GM18951 (cell line): ENCODE measurements around the gene ZFYVE9.

ENCODE experiments used
- POLR2A ChIP-seq: IDR thresholded peaks from 4 replicates; pipeline ENCODE4 v1.6.1; 2011; ENCODE audit warnings: mild to moderate bottlenecking; ENCODE audit not compliant: insufficient read length, insufficient read depth; ENCODE audit errors: extremely low read depth
- in situ Hi-C: fragments of 300-500 bp; cut with MboI; formaldehyde crosslinking; loops from one replicate; pipeline ENCODE4 v1.12.0; 2022; ENCODE audit warnings: low sequenced_read_pairs, mixed read lengths, inconsistent platforms; ENCODE audit not compliant: unreplicated experiment

The ZFYVE9 gene

DNA sequence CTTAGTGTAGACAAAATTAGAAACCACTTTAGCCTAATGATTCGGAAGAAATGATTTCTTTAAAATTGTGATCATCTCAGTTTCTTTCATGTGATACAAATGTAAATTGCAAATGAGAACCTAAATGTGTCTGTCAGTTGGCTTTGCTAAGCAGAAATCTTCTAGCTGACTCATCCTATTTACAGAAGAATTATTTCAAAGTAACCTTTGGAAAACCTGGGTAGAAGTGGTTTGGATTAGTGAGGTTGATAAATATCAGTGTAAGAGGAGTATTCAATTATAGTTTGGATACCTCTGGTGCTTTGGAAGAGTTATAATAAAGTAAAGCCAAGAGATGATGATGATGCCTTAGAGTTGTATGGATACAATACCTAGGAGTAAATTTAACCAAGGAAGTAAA, 186.7 kb downstream of the ZFYVE9 start:
- in situ Hi-C loops, result no loop called here
- no peak for TF ChIP-seq POLR2A

- TF ChIP-seq POLR2A, result no peak
- in situ Hi-C loops, result no loop called here
These were observed 190.5 kb downstream of the ZFYVE9 start for GRCh38 chr1:52332411-52332810.

GRCh38 chr1:52334906-52335528, 193.1 kb downstream of the ZFYVE9 start:
- TF ChIP-seq POLR2A, result no peak
- in situ Hi-C loops, result no loop called here

- no peak for TF ChIP-seq POLR2A
- in situ Hi-C loops, result no loop called here
These were observed 195.6 kb downstream of the ZFYVE9 start for GRCh38 chr1:52337439-52337838.

DNA sequence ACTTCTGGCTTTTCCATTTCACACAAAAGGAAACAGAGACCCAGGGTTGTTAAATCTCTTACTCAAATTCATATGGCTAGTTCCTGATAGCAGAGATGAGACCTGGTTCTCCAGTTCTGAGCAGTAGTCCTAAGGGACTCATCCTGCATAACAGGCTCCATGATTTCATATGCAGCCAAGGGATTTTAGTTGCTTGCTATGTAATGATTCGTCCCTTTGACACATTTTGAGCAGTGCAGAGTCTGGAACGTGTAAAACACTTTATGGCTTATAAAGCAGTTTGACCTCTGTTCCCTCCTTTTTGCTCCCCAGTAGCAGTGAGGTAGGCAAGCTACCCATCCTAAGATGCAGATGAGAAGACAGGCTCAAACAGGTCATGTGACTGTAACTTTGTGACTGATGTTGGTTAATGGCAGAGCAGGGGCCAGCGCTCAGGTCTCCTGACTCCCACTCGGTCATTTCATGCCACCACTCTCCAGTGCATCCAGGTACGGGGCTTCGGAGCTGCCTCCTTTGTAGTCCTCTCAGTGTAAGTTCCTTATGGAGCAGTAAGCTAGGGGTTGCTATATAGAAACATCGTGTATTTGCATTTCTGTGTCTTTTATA, 199.9 kb downstream of the ZFYVE9 start:
- TF ChIP-seq POLR2A, result no peak

DNA sequence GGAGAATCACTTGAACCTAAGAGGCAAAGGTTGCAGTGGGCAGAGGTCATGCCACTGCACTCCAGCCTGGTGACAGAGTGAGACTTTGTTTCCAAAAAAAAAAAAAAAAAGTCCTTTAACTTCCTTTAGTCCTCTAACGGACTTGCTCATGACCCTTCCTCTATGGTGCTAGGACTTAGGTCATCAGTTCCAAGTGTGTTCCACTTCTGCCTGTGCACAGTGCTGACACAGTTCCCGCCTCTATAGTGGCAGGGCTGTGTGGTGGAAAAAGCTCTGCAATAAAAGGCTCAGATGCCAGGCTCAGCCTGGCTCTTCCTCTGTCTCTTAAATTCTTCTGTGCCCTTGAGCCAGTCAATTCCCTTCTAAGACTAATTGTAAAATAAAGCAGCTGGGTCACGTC, 202.1 kb downstream of the ZFYVE9 start:
- in situ Hi-C loops, result no loop called here
- no peak for TF ChIP-seq POLR2A

More for the DNA sequence above, 199.9 kb downstream of the ZFYVE9 start:
- in situ Hi-C loops, result no loop called here

DNA sequence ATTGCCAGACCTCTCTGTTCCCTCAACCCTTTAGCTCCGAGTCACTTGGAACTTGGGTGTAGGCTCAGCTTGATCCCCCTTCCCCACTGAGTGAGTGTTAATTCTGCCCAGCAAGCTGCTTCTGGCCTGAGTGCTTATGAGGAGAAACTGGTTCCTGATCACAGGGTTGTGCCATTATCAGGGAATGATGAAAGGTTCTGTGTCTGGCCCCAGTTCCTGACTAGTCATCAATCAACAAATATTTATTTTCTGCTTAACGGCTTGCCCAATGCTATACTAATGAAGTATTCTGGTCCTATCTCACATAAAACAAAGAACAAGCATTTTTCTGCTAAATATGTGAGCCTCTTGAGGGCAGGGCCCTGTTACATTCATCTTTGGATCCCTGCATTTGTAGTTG, 203.4 kb downstream of the ZFYVE9 start:
- no peak for TF ChIP-seq POLR2A
- in situ Hi-C loops, result no loop called here

DNA sequence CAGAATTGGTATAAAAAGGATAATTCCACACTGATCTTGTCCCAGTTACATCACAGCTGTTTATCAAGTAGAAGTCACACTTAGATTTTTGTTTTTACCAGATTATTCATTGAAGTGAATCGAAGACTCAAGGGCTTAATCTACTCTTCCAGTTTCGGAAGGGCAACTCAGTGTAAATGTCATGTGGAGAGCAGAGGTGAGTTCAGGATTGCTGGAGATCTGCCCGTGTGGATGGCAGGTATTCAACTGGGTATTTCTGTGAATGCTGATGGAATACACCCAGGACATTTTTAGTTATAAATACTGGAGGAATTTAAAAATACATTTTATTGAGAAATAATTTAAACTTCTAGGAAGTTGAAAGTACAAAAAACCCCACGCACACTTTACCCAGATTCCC, 204.8 kb downstream of the ZFYVE9 start:
- TF ChIP-seq POLR2A, result no peak
- in situ Hi-C loops, result no loop called here

DNA sequence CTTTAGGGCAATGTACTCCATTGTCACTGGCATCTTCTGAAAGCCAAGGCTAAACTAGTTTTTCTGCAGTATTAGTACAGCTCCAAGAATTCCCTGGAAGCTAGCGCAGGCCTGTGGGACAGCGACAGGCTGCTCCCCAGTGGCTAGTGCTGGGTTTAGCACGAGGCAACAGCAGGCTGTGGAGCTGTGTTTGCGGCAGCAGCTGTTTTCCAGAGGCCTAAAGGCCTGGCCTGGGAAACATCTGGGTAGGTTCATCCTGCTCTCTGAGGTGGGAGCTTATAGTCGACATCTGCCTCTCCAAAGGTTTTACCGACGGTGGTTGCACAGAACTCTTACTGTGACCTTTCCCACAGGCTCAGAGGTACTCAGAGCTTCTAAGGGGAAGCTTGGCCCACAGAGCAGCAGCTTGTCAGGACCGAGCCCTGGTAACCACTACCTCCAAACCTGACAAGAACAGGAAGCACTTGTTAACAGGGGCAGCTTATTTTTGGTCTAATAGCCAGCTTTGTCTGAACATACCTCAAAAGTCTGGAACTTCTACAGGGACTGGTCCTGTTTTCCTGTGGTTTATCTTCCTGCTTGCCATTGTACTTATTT, 206.9 kb downstream of the ZFYVE9 start:
- in situ Hi-C loops, result no loop called here
- peak; percentile 8 for TF ChIP-seq POLR2A

- in situ Hi-C loops, result no loop called here
- TF ChIP-seq POLR2A, result no peak
These were observed 210.8 kb downstream of the ZFYVE9 start for GRCh38 chr1:52352690-52353089.

DNA sequence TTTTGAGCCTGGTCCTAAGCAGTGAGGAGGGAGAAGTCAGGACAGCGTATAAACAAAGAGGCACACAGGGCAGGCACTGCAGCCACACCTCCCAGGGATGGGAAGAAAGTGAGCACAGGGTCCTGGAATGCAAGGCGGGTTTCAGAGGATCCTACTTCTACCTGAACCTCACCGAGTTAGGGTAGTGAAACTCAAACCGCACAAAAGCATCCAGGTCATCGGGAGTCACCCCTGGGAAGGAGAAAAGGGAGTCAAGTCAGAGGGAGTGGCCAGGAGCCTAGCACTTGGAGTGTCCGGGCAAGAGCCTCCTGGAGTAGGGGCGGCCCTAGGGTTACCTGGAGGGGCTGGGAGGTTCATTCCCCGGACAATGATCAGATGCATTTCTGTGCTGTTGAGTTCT, 213.5 kb downstream of the ZFYVE9 start:
- TF ChIP-seq POLR2A, result no peak
- in situ Hi-C loops, result no loop called here

- in situ Hi-C loops, result no loop called here
- no peak for TF ChIP-seq POLR2A
These were observed 214.1 kb downstream of the ZFYVE9 start for GRCh38 chr1:52355847-52356505.

- in situ Hi-C loops, result no loop called here
- TF ChIP-seq POLR2A, result no peak
These were observed 215.0 kb downstream of the ZFYVE9 start for GRCh38 chr1:52356818-52357355.
